IPS-20b (cell line): ENCODE results near the gene XPO5.

Experiments
- H3K27ac ChIP-seq: one replicate; pipeline ENCODE4 v1.5.1; 2013; ENCODE audit warnings: low read length
- H3K27me3 ChIP-seq: 2 replicates; pipeline ENCODE4 v1.6.1; 2013; ENCODE audit warnings: mild to moderate bottlenecking, low read length, inconsistent platforms; ENCODE audit not compliant: insufficient read depth
- H3K36me3 ChIP-seq: 2 replicates; pipeline ENCODE4 v1.6.1; 2013; ENCODE audit warnings: low read depth, mild to moderate bottlenecking, inconsistent platforms, low read length, moderate library complexity; ENCODE audit not compliant: insufficient read depth
- H3K4me1 ChIP-seq: 2 replicates; pipeline ENCODE4 v1.6.1; 2013; ENCODE audit warnings: mild to moderate bottlenecking, control low read depth, inconsistent platforms, low read length, moderate library complexity; ENCODE audit not compliant: insufficient read depth
- H3K4me3 ChIP-seq: 2 replicates; pipeline ENCODE4 v1.5.1; 2013; ENCODE audit warnings: mild to moderate bottlenecking, low read length, inconsistent platforms
- H3K9ac ChIP-seq: 2 replicates; pipeline ENCODE4 v1.6.1; 2013; ENCODE audit warnings: low read depth, mild to moderate bottlenecking, inconsistent platforms, low read length, moderate library complexity
- H3K9me3 ChIP-seq: 2 replicates; pipeline ENCODE4 v1.6.1; 2013; ENCODE audit warnings: mild to moderate bottlenecking, low read depth, low read length, inconsistent platforms; ENCODE audit not compliant: insufficient read depth

XPO5 gene

DNA sequence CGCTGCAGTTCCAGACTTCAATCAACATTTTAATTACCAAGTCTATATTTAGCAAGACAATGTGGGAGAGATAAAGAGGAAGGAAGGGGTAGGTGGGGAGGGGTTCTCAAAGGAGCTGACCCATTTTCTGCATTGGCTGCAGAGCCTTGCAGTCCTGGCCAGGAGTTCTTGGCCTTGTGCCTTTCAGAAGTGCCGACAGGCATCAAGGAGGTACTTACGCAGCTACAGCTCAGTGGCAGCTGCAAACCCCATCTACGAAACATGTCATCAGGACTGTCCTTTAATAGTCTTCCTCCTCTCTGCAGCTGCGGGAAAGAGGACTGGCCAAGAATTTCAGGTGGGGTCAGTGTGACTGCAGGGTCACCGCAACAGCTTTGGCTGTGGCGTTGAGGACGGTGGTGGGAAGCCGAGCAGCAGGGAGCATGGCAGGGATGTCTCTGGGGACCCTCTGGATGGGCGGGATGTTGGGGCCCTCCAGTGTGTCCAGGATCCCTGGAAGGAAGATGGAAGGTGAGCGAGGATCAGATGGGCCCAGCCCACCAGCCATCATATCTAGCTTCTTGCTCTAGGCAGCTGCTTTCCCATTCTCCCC is 63.9 kb downstream of the XPO5 start:
- no peak overlapping the region for H3K27ac ChIP-seq
- peaks cover 28% of the 10 kb centered on the region for H3K27me3 ChIP-seq
- H3K9me3 ChIP-seq = no peaks in the 10 kb centered on the region
- no peak overlapping the region for H3K9ac ChIP-seq
- peaks cover 44% of the 10 kb centered on the region for H3K36me3 ChIP-seq
- no peak overlapping the region for H3K4me3 ChIP-seq
- H3K4me1 ChIP-seq = peaks cover 4% of the 10 kb centered on the region; the same call in 1 of the 2 replicates

DNA sequence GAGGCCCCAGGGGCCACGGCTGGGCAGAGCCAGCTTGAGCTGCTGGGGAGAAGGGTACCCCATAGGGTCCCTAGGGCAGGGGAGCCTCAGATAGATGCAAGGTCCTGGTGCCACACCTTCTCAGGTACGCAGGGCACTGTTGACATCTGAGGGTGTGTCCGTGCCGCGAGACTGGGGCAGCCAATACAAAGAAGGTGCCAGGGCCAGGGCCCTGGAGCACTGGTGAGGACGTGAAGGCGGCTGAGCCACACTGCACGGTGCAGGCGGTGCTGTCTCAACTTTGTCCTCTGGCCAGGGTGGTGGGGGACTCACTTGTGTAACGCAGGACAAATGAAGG is 65.0 kb downstream of the XPO5 start:
- Histone ChIP-seq H3K9me3 (no peaks in the 10 kb centered on the region), H3K27ac (no peak overlapping the region), H3K36me3 (peaks cover 43% of the 10 kb centered on the region), H3K9ac (no peak overlapping the region; the same call in 1 of the 2 replicates), H3K4me3 (peak overlapping the region; percentile 67; the same call in 1 of the 2 replicates), H3K4me1 (peaks cover 1% of the 10 kb centered on the region; the same call in 1 of the 2 replicates), H3K27me3 (peaks cover 29% of the 10 kb centered on the region)

DNA sequence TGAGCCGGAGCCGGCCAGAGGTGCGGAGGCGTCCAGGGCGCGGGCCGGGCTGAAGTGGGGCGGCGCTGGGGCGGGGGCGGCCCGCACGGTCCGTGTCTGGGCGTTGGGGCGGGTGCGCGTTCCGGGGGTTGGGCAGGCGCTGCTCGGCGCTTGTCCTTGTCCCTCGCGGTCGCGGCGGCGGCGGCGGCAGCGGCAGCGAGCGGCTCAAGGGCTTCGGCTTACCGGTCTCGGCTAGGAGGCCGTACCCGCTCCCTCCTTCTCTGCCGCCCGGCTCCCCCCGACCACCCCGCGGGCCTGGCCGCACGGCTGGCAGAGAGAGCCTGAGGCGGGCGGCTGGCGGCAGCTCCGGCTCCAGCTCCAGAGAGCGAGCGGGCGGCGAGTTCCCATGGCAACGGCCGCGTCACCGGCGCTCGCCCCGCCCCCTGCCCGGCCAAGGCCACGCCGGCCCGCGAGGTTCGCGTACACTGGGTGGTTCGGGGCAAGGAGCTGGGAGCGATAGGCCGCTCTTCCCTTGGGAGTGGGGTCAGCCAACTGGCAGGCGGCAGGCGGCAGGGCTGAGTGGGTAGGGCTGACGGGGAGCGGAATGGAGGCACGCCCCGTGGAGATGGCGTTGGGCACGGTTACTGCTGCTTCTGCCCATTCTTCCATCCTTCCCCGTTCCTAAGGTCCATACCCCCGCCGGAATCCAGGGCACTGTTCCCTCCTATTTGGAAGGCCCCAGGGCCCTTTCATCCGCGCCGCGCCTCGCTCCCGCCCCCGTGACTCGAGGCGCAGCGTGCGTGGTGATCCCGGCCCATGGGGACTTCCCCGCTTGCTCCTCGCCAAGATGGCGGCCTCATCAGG is 65.6 kb downstream of the XPO5 start, which contains the start of gene LRRC73:
Gene LRRC73, minus strand, starts transcription at position 363 of the 843 bp plus-strand sequence. CDS start 561 bp downstream, outside the sequence.
- Histone ChIP-seq H3K4me3 (peak within 1 kb of the TSS; percentile 67), H3K9ac (peak within 1 kb of the TSS; percentile 58; the same call in 1 of the 2 replicates), H3K27ac (no peak within 1 kb of the TSS), H3K4me1 (no peaks in the 10 kb centered on the region), H3K36me3 (peaks cover 37% of the 10 kb centered on the region), H3K9me3 (no peaks in the 10 kb centered on the region), H3K27me3 (peaks cover 29% of the 10 kb centered on the region)

DNA sequence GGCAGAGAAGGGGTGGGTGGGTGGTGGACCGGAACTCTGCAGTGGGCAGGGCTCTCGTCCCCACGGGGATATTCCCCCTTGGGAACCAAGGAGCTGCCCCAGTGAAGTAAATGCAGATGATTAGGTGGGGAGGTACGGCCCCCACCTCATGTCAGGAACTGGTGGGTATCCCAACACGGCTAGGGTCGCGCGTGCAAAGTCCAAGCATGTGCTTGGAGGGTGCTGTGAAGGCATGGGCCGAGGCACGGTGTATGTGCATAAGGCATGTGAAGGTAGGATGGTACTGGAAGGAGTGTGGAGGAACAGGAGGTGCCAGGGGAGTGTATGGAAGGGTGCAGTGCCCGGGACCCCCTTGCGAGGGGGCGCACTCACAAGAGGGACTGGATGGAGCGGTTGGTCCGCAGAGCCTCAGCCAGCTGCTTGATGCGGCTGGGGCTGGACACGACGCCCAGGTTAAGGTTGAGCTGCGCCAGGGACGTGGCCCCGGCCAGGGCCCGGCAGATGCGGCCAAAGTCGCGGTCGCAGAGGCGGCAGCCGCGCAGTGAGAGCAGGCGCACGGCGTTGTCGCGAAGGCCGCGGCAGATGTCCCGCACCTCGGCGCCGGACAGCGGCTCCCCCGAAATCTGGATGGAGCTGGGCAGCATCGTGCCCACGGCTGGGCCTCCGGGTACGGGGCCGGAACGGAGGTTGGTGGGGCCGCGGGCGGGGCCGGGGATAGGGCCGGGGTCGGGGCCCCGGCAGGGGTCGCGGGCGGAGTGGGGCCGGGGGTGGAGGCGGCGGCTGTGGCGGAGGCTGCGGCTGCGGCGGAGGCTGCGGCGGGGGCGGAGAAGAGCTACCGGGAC is 66.5 kb downstream of the XPO5 start:
- peak overlapping the region; percentile 67 for H3K4me3 ChIP-seq
- H3K4me1 ChIP-seq = no peaks in the 10 kb centered on the region
- H3K27ac ChIP-seq = no peak overlapping the region
- H3K9me3 ChIP-seq = no peaks in the 10 kb centered on the region
- H3K9ac ChIP-seq = no peak overlapping the region
- H3K27me3 ChIP-seq = peaks cover 29% of the 10 kb centered on the region
- H3K36me3 ChIP-seq = peaks cover 39% of the 10 kb centered on the region

DNA sequence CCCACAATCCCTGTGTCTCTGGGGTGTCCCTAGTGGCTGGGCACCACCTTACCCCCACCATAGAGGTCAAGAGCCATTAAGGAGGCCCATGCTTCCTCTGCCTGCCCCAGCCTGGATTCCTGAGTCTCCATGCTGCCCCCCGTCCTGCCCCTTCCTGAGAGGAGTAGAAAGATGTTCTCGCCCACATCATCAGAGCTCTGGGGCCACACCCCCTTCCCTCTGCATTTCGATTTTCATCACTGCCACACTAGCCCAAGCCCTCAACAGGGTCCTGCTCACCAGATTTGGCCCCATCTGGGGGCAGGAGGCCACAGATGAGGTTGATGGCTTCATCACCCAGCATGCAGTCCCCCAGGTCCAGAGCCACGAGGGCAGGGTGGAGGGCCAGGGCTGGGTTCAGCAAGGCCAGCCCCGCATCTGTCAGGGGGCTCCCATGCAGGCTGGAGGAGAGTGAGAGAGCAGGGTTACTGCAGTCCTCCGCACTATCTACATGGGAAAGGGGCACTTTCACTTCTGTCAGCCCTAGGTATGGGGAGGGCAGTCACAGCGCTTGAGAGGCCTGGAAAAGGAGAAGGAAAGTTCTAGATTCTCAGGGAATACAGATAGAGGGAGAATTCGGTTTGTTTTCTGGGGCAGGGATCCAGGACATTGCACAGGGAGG is 67.2 kb downstream of the XPO5 start:
- Histone ChIP-seq H3K4me1 (no peaks in the 10 kb centered on the region), H3K36me3 (peaks cover 39% of the 10 kb centered on the region), H3K9ac (no peak overlapping the region), H3K9me3 (no peaks in the 10 kb centered on the region), H3K27ac (no peak overlapping the region), H3K4me3 (peak overlapping the region; percentile 67; the same call in 1 of the 2 replicates), H3K27me3 (peaks cover 29% of the 10 kb centered on the region)

DNA sequence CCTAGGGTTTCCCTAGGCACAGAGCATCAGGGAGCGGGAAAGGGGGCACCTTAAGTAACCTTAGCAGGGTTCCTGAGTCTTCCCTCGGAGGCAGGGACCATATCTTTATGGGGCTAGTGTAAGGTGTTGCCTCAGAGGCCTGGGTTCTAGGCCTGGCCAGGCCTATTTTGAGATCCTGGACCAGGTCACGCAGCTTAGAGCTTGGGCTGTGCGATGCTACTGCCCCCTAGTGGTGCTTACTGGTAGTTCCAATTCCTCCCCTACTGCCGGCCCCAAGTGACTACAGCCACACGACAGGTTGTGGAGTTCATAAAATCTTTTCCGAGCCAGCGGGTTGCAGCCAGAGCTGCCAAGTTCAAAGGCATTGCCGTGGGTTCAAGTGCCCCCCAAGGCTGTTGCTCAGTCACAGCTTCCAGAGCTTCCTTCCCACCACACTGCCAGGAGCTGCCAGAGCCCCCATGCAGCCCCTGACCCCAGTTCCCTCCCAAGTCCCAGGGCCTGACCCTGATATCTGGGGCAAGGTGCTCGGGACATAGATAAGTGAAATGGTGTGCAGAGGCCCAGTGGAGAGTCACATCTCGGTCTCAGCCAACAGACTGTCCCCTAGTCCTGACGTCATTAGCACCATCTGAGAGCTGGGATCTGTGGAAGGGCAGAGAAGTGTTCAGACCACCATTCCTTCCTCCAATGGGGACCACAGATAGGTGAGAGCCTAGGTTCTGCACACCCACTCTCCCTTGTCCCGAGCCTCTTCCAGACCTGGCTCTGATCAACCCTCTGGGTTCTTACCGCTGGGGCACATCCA is 69.0 kb downstream of the XPO5 start:
- Histone ChIP-seq H3K27ac (no peak overlapping the region), H3K9ac (no peak overlapping the region), H3K36me3 (peaks cover 39% of the 10 kb centered on the region), H3K4me1 (no peaks in the 10 kb centered on the region), H3K9me3 (no peaks in the 10 kb centered on the region), H3K4me3 (no peak overlapping the region), H3K27me3 (peaks cover 29% of the 10 kb centered on the region)

DNA sequence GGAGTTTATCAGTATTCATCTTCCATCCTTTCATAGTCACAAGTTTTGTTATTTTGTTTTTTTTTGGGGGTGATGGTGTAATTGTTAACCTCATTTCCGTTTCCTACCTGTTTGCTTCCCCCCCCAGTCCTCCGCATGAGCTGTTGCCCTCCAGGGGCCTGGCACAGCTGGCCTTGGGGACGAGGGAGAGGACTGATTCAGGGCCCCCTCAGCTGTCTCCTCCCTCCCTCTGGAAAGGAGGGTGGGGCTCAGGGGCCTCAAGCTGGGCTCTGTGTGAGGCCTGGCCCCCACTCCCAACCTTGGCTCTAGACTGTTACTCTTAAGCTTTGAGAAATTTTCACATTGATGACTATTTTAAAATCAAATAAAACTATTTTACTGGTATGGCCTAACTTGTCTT is 69.7 kb downstream of the XPO5 start:
- H3K27me3 ChIP-seq = peaks cover 29% of the 10 kb centered on the region
- no peaks in the 10 kb centered on the region for H3K4me1 ChIP-seq
- H3K36me3 ChIP-seq = peaks cover 39% of the 10 kb centered on the region
- no peak overlapping the region for H3K4me3 ChIP-seq
- H3K9me3 ChIP-seq = no peaks in the 10 kb centered on the region
- no peak overlapping the region for H3K27ac ChIP-seq
- no peak overlapping the region for H3K9ac ChIP-seq

DNA sequence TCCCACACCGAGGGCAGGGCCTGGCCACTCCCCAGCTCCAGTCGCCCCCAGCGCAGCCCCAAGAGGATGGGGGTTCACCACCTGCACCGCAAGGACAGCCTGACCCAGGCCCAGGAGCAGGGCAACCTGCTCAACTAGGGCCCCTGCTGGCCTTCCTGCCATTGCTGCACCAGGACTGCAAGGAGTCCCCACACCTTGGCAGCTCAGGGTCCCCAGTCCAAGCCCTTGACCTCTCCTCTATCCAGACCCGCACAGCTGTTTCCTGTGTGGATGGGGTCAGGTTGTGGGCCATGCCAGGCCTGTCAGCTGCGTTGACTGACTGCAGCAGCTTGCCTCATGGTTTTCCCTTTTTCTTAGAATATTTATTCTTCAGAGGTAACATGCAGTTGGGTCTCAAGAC is 70.1 kb downstream of the XPO5 start:
- peaks cover 29% of the 10 kb centered on the region for H3K27me3 ChIP-seq
- no peaks in the 10 kb centered on the region for H3K9me3 ChIP-seq
- peaks cover 42% of the 10 kb centered on the region for H3K36me3 ChIP-seq
- H3K4me1 ChIP-seq = no peaks in the 10 kb centered on the region
- H3K27ac ChIP-seq = no peak overlapping the region
- H3K4me3 ChIP-seq = no peak overlapping the region
- H3K9ac ChIP-seq = no peak overlapping the region

DNA sequence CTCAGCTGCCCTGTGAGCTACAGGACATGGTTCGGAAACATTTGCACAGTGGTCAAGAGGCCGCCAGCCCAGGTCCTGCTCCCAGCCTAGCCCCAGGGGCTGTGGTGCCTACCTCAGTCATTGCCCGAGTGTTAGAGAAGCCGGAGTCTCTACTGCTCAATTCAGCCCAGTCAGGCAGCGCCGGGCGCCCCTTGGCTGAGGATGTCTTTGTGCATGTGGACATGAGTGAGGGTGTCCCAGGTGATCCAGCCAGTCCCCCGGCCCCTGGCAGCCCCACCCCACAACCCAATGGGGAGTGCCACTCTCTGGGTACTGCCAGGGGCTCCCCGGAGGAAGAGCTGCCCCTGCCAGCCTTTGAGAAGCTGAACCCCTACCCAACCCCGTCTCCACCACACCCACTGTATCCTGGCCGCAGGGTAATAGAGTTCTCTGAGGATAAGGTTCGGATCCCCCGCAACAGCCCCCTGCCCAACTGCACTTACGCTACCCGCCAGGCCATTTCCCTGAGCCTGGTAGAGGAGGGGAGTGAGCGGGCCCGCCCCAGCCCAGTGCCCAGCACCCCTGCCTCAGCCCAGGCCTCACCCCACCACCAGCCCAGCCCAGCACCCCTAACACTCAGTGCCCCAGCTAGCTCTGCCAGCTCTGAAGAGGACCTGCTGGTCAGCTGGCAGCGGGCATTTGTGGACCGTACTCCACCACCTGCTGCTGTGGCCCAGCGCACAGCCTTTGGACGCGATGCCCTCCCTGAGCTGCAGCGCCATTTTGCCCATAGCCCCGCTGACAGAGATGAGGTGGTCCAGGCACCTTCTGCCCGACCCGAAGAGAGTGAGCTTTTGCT is 70.9 kb downstream of the XPO5 start:
- Histone ChIP-seq H3K27ac (no peak overlapping the region), H3K9ac (no peak overlapping the region), H3K27me3 (peaks cover 29% of the 10 kb centered on the region), H3K4me1 (no peaks in the 10 kb centered on the region), H3K36me3 (peaks cover 49% of the 10 kb centered on the region), H3K4me3 (no peak overlapping the region), H3K9me3 (no peaks in the 10 kb centered on the region)

DNA sequence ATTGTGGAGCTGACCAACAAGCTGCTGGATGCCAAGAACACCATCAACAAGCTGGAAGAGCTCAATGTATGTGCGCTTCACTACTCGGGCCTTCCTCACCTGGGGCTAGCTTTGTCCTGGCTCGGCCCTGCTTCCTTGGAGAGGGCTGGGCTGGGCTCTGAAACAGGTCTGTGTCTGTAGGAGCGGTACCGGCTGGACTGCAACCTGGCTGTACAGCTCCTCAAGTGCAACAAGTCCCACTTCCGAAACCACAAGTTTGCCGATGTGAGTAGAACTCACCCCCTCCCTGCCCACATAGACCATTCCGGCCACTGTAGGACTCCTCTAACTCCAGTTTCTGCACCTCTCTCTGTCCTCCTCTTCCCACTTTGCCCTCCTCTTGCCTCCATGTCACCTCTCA is 72.4 kb downstream of the XPO5 start:
- peaks cover 64% of the 10 kb centered on the region for H3K36me3 ChIP-seq
- H3K27ac ChIP-seq = no peak overlapping the region
- no peaks in the 10 kb centered on the region for H3K4me1 ChIP-seq

More for the DNA sequence above, 72.4 kb downstream of the XPO5 start:
- no peaks in the 10 kb centered on the region for H3K9me3 ChIP-seq
- no peak overlapping the region for H3K9ac ChIP-seq
- peaks cover 16% of the 10 kb centered on the region for H3K27me3 ChIP-seq
- no peak overlapping the region for H3K4me3 ChIP-seq
